ENCODE results near the gene C1QTNF12.

GRCh38 chr1:1253972-1254666, 7.6 kb upstream of the C1QTNF12 start:
- TF ChIP-seq ZBTB33 (IDR thresholded peaks at IDR 0.05; ENCODE audit: borderline replicate concordance, low read depth): no peak
- no peak for TF ChIP-seq JUND (IDR thresholded peaks at IDR 0.05)
- TF ChIP-seq, protein P1, sequence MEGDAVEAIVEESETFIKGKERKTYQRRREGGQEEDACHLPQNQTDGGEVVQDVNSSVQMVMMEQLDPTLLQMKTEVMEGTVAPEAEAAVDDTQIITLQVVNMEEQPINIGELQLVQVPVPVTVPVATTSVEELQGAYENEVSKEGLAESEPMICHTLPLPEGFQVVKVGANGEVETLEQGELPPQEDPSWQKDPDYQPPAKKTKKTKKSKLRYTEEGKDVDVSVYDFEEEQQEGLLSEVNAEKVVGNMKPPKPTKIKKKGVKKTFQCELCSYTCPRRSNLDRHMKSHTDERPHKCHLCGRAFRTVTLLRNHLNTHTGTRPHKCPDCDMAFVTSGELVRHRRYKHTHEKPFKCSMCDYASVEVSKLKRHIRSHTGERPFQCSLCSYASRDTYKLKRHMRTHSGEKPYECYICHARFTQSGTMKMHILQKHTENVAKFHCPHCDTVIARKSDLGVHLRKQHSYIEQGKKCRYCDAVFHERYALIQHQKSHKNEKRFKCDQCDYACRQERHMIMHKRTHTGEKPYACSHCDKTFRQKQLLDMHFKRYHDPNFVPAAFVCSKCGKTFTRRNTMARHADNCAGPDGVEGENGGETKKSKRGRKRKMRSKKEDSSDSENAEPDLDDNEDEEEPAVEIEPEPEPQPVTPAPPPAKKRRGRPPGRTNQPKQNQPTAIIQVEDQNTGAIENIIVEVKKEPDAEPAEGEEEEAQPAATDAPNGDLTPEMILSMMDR (IDR thresholded peaks at IDR 0.05): no peak
- TF ChIP-seq SMC3 (IDR thresholded peaks at IDR 0.05; ENCODE audit: low read depth, low read length): no peak
- TF ChIP-seq EP300 (IDR thresholded peaks at IDR 0.05; ENCODE audit: borderline replicate concordance in 1 of 2, low read depth in 1 of 2, low read length in 1 of 2): no peak
- TF ChIP-seq MAX (IDR thresholded peaks at IDR 0.05; ENCODE audit: low read depth): no peak
- TF ChIP-seq RFX5 (IDR thresholded peaks at IDR 0.05; ENCODE audit: low read length): no peak
- no peak for TF ChIP-seq FOXJ3 (CRISPR knock-in tag; IDR thresholded peaks at IDR 0.05)
- TF ChIP-seq RAD21 (IDR thresholded peaks at IDR 0.05; ENCODE audit: low read length): no peak

All from SK-N-SH (cell line).